Brain microvascular endothelial cell (primary cell): ENCODE measurements around the gene SLAMF6.

Experiments used
- DNase-seq: peaks from one replicate; pipeline ENCODE4 v3.0.0-alpha.2; 2020
- H3K27ac ChIP-seq: fragments of 250-450 bp; sonication (Bioruptor Pico); 2 replicates; pipeline ENCODE4 v1.5.1; 2020; ENCODE audit warnings: mild to moderate bottlenecking, moderate library complexity
- H3K27me3 ChIP-seq: fragments of 250-450 bp; sonication (Bioruptor Pico); replicated peaks from 2 replicates; pipeline ENCODE4 v1.5.1; 2020; ENCODE audit warnings: mild to moderate bottlenecking
- H3K36me3 ChIP-seq: fragments of 250-450 bp; sonication (Bioruptor Pico); replicated peaks from 2 replicates; pipeline ENCODE4 v1.5.1; 2020; ENCODE audit warnings: mild to moderate bottlenecking
- H3K4me3 ChIP-seq: 2 replicates; pipeline ENCODE4 v1.5.1; 2011; ENCODE audit warnings: low read depth, mild to moderate bottlenecking, control low read depth, low read length, moderate library complexity
- CTCF ChIP-seq: IDR thresholded peaks from 2 replicates; pipeline ENCODE4 v1.5.1; 2011; ENCODE audit warnings: low read depth, mild to moderate bottlenecking, moderate library complexity, low read length, control low read depth, inconsistent platforms; ENCODE audit errors: missing control alignments
- in situ Hi-C: cut with HindIII; loops from 2 replicates; pipeline ENCODE4 v1.10.0; 2017; ENCODE audit warnings: low sequenced_read_pairs, low pct_ligation_motif_present

Gene SLAMF6

DNA sequence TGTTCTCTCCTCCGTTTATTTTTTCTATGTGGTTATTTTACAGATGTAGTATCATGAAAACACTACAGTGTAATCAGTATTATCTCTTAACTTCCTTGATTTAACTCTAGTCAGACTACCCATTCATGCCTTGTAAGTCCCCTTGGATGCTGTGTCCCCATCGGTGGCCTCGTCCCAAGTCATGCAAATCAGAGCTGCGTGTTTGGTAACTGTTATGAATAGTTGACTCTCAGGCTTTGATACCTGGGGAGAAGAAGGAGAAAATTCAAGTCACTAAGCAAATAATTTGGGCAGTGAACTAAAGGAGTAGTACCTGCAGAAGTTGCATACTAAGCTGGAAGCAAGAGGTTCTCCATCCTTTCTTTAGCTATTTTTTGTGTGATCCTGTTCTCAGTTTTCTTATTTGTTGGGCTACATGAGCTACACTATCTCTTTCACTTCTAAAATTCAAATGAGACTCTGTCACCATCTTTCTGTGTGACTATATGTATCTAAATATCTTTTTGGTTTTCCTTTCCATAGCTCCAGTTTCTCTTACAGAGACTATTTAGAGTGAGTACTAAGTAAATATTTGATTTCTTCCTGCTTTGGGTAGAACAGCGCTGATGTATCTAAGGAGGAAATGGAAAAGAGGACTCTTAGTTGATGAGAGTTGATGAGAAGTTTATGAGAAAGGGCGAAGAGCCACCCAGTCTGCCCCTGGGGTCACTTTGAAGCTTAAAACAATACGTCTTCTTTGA is 71.8 kb downstream of the SLAMF6 start:
- no peaks in the 10 kb centered on the region for H3K36me3 ChIP-seq
- in situ Hi-C loops = no loop called here
- H3K27ac ChIP-seq = no peak overlapping the region
- DNase-seq = no peak
- TF ChIP-seq CTCF = no peak
- no peak overlapping the region for H3K4me3 ChIP-seq
- no peaks in the 10 kb centered on the region for H3K27me3 ChIP-seq

DNA sequence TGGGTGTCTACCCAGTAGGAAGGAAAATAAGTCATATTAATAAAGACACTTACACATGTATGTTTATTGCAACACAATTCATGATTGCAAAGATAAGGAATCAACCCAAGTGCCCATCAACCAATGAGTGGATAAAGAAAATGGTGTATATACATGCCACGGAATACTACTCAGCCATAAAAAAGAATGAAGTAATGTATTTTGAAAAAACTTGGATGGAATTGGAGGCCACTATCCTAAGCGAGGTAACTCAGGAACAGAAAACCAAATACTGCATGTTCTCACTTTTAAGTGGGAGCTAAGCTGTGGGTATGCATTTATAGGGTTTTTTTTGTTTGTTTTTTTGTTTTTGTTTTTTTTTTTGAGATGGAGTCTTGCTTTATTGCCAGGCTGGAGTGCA is 73.6 kb downstream of the SLAMF6 start:
- DNase-seq = no peak
- Histone ChIP-seq H3K27me3 (no peaks in the 10 kb centered on the region), H3K27ac (no peak overlapping the region), H3K36me3 (no peaks in the 10 kb centered on the region), H3K4me3 (no peak overlapping the region)
- in situ Hi-C loops = no loop called here
- TF ChIP-seq CTCF = no peak

DNA sequence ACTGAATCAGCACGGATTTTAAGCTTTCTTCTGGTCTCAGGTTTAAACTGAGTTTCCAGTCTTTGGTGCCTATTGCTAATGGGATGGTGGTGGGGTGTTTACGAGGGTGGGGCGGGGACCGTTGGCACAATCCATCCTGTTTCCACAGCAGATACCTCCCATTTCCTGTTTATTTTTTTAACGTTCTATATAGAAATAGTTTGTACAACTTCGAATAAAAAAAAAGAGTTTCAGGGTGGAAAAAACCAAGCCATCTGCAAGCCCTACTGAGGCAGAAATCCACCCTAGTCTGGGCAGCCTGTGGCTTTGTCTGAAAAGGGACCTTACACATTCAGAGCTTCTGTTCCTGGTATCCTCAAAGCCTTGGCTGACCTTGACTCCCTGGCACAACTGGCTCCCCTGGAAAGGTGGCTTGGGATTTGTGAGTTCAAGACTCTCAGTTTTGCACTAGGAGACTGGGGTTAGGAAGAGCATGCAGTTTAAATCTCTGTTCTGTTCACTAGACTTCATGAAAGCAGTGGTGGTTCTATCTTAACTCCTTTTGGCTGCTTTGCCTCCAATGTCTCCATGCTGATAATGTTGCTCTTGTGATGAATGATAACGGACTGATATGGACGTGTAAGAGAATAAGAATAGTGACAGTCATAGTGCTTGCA is 76.0 kb downstream of the SLAMF6 start:
- in situ Hi-C loops = no loop called here
- Histone ChIP-seq H3K27ac (no peak overlapping the region), H3K36me3 (no peaks in the 10 kb centered on the region), H3K4me3 (no peak overlapping the region), H3K27me3 (no peaks in the 10 kb centered on the region)
- no peak for TF ChIP-seq CTCF
- no peak for DNase-seq

- H3K4me3 ChIP-seq = no peak overlapping the region
- in situ Hi-C loops = no loop called here
- no peak for TF ChIP-seq CTCF
- no peak overlapping the region for H3K27ac ChIP-seq
- no peaks in the 10 kb centered on the region for H3K27me3 ChIP-seq
- DNase-seq = no peak
- H3K36me3 ChIP-seq = no peaks in the 10 kb centered on the region
Observed at GRCh38 chr1:160439718-160440117, 83.3 kb downstream of the SLAMF6 start.

- Histone ChIP-seq H3K4me3 (no peak overlapping the region), H3K36me3 (no peaks in the 10 kb centered on the region), H3K27me3 (no peaks in the 10 kb centered on the region), H3K27ac (no peak overlapping the region)
- no peak for DNase-seq
- TF ChIP-seq CTCF = no peak
- in situ Hi-C loops = no loop called here
Observed at GRCh38 chr1:160438935-160439334, 84.1 kb downstream of the SLAMF6 start.
